Ramos (cell line): ENCODE data around the gene ACE2.

Source experiments
- in situ Hi-C: fragments of 300-500 bp; cut with MboI; formaldehyde crosslinking; loops from one replicate; pipeline ENCODE4 v1.14.3; 2022; ENCODE audit warnings: low sequenced_read_pairs; ENCODE audit not compliant: unreplicated experiment

Gene ACE2

GRCh38 chrX:15522464-15522863 lies 78.3 kb downstream of the ACE2 start:
- in situ Hi-C loops = no loop called here

DNA sequence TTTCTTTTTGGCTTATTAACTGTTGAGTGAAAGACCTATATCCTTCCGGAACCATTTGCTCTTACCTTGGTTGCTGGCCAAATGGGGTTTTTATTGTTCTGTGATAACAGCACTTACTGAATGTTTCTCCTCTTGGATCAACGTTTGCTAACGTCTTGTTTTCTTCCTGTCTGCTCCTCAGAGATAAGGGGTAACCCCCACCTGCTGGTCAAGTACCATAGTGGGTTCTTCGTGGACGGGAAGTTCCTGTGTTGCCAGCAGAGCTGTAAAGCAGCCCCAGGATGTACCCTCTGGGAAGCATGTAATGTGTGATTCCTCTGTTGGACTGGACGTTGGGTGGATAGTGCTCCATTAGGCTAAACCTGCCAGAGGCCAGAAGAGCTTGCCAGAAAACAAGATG lies 84.8 kb downstream of the ACE2 start:
- in situ Hi-C loops = no loop called here

GRCh38 chrX:15514279-15514678 lies 86.5 kb downstream of the ACE2 start:
- in situ Hi-C loops = no loop called here

DNA sequence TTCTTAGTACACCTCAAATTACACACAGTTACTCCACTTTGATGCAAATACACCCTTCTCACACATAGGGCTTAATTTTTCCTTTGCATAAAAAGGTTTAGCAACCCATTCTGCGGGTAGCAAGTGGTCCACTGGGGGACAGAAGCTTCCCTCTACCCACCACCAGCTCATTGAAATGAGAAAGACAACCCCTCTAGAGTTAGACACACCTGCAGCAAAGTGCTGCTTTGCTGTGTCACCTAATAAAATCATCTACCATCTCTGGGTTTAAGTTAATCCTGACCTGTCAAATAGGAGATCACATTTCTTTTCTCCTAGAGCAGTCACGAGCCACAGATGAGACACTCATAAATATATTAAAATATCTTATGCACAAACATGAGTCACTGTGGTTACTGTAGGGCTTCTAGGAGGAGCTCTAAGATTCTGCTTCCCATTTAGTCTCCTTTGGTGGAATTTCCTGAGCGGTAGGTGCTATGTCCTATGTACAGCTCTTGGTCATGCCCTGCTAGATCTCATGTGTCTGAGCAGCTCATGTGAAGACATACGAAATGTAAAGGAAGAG lies 88.3 kb downstream of the ACE2 start:
- in situ Hi-C loops = no loop called here

GRCh38 chrX:15511563-15511962 lies 89.2 kb downstream of the ACE2 start:
- in situ Hi-C loops = no loop called here
